Ovary (tissue), 9 donors: ENCODE data around the gene AHCTF1. TPM values are rescaled to one million over a fixed set of nuclear protein-coding genes. Genes with fewer than 3 reads are reported as not detected.

ENCODE experiments used
- DNase-seq, 5 donors: peaks; one replicate each; pipeline ENCODE4 v3.0.0-alpha.2; 2019 to 2020
- H3K27ac ChIP-seq, 2 donors: fragments of 200-600 bp; one replicate each; pipeline versions ENCODE4 v1.5.1 to v1.8.0; 2019 to 2022
- H3K27me3 ChIP-seq: fragments of 200-600 bp; one replicate; pipeline ENCODE4 v1.8.0; 2022
- H3K36me3 ChIP-seq: fragments of 200-600 bp; sonication (generic); one replicate; pipeline ENCODE4 v1.5.1; 2019
- H3K4me1 ChIP-seq: one replicate; pipeline ENCODE4 v1.8.1; 2013; ENCODE audit warnings: mild to moderate bottlenecking, moderate library complexity; ENCODE audit not compliant: insufficient read depth
- H3K4me3 ChIP-seq: fragments of 200-600 bp; sonication (generic); one replicate; pipeline ENCODE4 v1.5.1; 2017
- H3K9me3 ChIP-seq, 2 donors: fragments of 200-600 bp in 1 of 2; sonication (generic) in 1 of 2; one replicate each; pipeline versions ENCODE4 v1.5.1 to v1.8.1; 2013 to 2019; ENCODE audit warnings: mild to moderate bottlenecking in 1 of 2, moderate library complexity in 1 of 2
- EP300 ChIP-seq: sonication (generic); formaldehyde crosslinking; IDR thresholded peaks from one replicate; pipeline ENCODE4 v1.6.1; 2017; ENCODE audit warnings: antibody characterized with exemption
- POLR2A ChIP-seq: fragments of 450-650 bp; IDR thresholded peaks from one replicate; pipeline ENCODE4 v1.6.1; 2017; ENCODE audit warnings: antibody characterized with exemption, mild to moderate bottlenecking, moderate library complexity
- WGBS, 3 donors: extraction: QIAGEN DNeasy Blood & Tissue Kit in 1 of 3; methylation state at CpG; one replicate each; pipeline versions ENCODE4 v1.1.5 to v1.1.7; 2013 to 2017; 5-methylcytosine and 5-hydroxymethylcytosine counted together
- intact Hi-C, 4 donors: fragments of 100-400 bp; cut with DNase I; formaldehyde crosslinking; loops; one replicate each; pipeline versions ENCODE4 v1.11.0 to v1.15.1; 2022 to 2023
- polyA plus RNA-seq, 2 donors: library from polyadenylated mRNA; stranded (reverse); fragments of 200-250 nt in 1 of 2; fragments of 350-450 nt in 1 of 2; fragmentation: Illumina TruSeq in 1 of 2; extraction: RNeasy Lipid Tissue Mini Kit (QIAGEN cat#74804) in 1 of 2; gene quantifications; one replicate each; pipeline ENCODE4 v1.2.3, GENCODE V29; 2013 to 2014
- total RNA-seq, 7 donors: library from RNA; depleted of rRNA in 2 of 7; stranded (reverse); fragments of >200 nt in 2 of 7; fragmentation: NEBNext Ultra II Directional in 3 of 7; extraction: Animal tissue kit (Norgen Biotek cat#: 25700) in 3 of 7; gene quantifications; one replicate each; pipeline versions ENCODE4 v1.1.0 to v1.2.4, GENCODE V29; 2016 to 2023
- TF ChIP-seq, protein P1 (sequence below), 3 donors: fragments of 450-650 bp in 2 of 3; fragments of 200-600 bp in 1 of 3; IDR thresholded peaks; one replicate each; pipeline versions ENCODE4 v1.5.1 to v1.8.0; 2016 to 2022; ENCODE audit warnings: antibody characterized with exemption in 3 of 3, mild to moderate bottlenecking in 1 of 3
- donor health status: DM: no; HTN: no; CAD: no; lungs with moderate emphysema.
- donor health status: DM: no; HTN: no; CAD: no.
- donor health status: Bipolar disorder and iron deficiency.
- donor health status: DM: yes; HTN: yes; CAD: no.
- donor health status: DM: no; HTN: no; CAD: no.
- donor health status: DM: yes; HTN: yes; CAD: no.

The AHCTF1 gene
- total and polyA plus RNA-seq, 9 donors = 18.8 to 60.4 (median 47.2) TPM

DNA sequence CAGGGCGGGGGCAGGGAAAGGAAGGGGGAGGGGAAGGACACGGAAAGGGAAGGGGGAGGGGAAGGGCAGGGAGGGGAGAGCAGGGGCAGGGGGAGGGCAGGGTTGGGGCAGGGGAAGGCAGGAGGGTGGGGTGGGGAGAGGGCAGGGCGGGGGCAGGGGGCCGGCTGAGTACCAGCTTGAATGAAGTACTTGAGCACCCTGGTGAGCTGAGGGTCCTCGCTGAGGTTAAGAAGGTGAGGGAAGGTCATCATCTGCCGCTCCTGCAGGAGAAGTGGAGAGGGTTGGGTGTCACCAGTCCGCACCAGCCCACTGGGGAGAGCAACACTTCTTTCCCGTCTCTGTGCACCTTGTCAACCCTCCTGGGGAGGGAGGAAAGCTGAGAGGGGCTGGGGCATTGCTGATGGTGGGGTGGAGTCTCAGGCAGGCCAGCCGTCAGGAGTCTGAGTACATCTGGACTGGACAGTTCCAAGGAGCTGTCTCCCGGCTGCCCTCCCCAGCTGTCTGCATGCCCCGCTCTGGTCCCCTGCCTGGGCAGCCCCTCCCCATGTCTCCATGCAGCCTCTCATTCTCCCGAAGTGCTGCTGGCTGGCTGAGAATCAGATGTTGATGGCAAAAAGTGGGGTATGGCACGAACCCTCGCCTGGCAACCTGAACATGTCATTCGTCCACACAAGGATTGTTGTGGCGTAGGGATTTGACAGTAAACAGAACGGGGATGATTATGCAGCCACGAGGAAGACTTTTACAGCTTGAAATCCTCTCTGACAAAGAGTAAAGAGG is 137.5 kb downstream of the AHCTF1 start:
- no peak for DNase-seq
- Histone ChIP-seq H3K9me3 (no peaks in the 10 kb centered on the region), H3K27me3 (no peaks in the 10 kb centered on the region), H3K4me3 (no peak overlapping the region), H3K36me3 (no peaks in the 10 kb centered on the region), H3K4me1 (no peaks in the 10 kb centered on the region), H3K27ac (no peak overlapping the region)
- WGBS, 3 donors = 23 to 25% (median 24%) methylated on average over 17 to 18 of the region's 18 CpGs
- TF ChIP-seq POLR2A = no peak
- TF ChIP-seq EP300 = no peak
- TF ChIP-seq, protein P1, sequence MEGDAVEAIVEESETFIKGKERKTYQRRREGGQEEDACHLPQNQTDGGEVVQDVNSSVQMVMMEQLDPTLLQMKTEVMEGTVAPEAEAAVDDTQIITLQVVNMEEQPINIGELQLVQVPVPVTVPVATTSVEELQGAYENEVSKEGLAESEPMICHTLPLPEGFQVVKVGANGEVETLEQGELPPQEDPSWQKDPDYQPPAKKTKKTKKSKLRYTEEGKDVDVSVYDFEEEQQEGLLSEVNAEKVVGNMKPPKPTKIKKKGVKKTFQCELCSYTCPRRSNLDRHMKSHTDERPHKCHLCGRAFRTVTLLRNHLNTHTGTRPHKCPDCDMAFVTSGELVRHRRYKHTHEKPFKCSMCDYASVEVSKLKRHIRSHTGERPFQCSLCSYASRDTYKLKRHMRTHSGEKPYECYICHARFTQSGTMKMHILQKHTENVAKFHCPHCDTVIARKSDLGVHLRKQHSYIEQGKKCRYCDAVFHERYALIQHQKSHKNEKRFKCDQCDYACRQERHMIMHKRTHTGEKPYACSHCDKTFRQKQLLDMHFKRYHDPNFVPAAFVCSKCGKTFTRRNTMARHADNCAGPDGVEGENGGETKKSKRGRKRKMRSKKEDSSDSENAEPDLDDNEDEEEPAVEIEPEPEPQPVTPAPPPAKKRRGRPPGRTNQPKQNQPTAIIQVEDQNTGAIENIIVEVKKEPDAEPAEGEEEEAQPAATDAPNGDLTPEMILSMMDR (IDR thresholded peaks at IDR 0.05) = no peak
- intact Hi-C loops = no loop called here

DNA sequence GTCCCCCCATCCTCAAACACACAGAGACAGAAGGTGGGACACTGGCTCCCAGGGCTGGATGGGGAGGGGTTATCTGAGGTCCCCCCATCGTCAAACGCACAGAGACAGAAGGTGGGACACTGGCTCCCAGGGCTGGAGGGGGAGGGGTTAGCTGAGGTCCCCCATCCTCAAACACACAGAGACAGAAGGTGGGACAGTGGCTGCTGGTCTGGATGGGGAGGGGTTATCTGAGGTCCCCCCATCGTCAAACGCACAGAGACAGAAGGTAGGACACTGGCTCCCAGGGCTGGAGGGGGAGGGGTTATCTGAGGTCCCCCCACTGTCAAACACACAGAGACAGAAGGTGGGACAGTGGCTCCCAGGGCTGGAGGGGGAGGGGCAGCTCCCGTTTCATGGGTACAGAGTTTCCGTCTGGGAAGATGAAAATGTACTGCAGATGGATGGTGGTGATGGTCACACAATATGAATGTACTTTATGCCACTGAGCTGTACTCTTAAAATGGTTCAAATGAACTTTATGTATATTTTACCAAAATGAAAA is 138.3 kb downstream of the AHCTF1 start:
- H3K27ac ChIP-seq = no peak overlapping the region
- 18 to 28% (median 19%) methylated on average over 6 of the region's 6 CpGs for WGBS, 3 donors
- peaks cover 5% of the 10 kb centered on the region for H3K4me1 ChIP-seq
- TF ChIP-seq POLR2A (no peak), EP300 (no peak)
- TF ChIP-seq, protein P1 (IDR thresholded peaks at IDR 0.05) = no peak
- no peak for DNase-seq
- H3K36me3 ChIP-seq = no peaks in the 10 kb centered on the region
- intact Hi-C loops = no loop called here
- no peaks in the 10 kb centered on the region for H3K9me3 ChIP-seq
- H3K4me3 ChIP-seq = no peak overlapping the region
- H3K27me3 ChIP-seq = no peaks in the 10 kb centered on the region

DNA sequence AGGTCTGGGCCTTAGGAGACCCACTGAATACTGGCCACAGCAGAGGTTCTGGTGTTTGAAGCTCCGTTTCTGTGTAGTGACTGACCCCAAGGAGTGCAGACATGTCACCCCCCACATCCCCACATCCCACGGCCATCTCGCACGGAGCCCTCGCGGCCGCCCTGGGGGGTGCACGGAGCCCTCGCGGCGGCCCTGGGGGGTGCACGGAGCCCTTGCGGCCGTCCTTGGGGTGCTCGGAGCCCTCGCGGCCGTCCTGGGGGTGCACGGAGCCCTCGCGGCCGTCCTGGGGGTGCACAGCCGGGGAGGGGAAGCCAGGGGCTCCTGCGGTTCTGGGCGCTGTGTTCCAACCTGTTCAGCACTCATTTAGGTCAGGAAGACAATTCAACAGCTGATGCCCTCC is 139.1 kb downstream of the AHCTF1 start:
- no peak for DNase-seq

DNA sequence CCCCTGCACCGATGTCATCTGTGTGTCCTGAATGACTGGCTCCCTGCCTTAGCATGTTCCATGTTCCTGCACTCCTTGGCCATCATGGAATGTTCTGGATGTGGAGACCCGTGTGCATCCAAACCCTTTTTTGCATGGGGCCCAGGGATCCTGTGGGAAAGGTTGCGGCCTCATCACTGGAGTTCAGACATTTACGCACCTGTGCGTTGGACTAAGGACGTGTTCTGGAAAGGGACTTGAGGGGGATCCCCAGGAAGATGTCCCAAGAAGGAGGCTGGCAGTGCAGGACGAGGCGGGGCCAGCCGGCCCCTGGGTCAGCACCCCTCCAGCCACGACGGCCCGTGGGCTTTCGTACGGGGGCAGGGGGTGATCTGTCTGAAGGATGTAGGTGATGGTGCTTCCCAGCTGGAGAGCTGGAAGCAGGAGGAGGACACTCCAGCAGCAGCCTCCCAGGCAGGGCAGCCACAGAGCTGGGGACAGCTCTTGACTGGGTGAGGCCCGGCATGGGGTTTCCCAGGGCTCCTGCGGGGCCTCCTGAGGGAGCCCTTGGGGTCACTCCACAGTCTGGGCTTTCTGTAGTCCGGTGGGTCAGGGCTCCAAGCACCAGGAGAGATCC is 140.3 kb downstream of the AHCTF1 start:
- no peak overlapping the region for H3K27ac ChIP-seq
- no peak overlapping the region for H3K4me3 ChIP-seq
- TF ChIP-seq EP300 (no peak), POLR2A (no peak)
- TF ChIP-seq, protein P1 (IDR thresholded peaks at IDR 0.05) = no peak
- peaks cover 5% of the 10 kb centered on the region for H3K4me1 ChIP-seq
- H3K36me3 ChIP-seq = no peaks in the 10 kb centered on the region
- no peaks in the 10 kb centered on the region for H3K27me3 ChIP-seq
- intact Hi-C loops = no loop called here
- 82 to 84% (median 83%) methylated on average over 17 of the region's 17 CpGs for WGBS, 3 donors
- no peaks in the 10 kb centered on the region for H3K9me3 ChIP-seq
- no peak for DNase-seq

More for the DNA sequence above, 139.1 kb downstream of the AHCTF1 start:
- Histone ChIP-seq H3K27me3 (no peaks in the 10 kb centered on the region), H3K4me3 (no peak overlapping the region), H3K4me1 (peaks cover 5% of the 10 kb centered on the region), H3K27ac (no peak overlapping the region), H3K9me3 (no peaks in the 10 kb centered on the region), H3K36me3 (no peaks in the 10 kb centered on the region)
- intact Hi-C loops = no loop called here
- TF ChIP-seq POLR2A = no peak
- WGBS, 3 donors = 83 to 91% (median 88%) methylated on average over 25 of the region's 25 CpGs

DNA sequence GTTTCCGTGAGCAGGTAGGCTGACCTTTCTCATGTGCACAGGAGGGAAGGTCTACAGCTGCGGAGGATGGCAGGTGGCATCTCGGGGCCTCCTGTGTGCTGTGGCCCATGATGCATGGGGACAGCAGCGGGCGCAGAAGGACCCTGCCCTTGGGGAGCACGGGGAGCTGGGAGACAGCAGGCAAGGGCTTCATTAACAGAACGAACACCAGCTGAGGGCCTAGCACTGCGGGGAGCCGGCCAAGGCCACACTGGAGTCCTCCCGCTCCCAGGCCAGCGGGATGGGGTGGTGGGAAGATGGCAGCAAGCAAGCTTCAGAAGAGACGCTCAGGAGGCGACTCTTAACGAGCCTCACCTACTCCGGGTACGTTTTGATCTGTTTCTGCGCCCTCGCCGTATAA is 140.9 kb downstream of the AHCTF1 start:
- 88 to 94% (median 90%) methylated on average over 19 of the region's 19 CpGs for WGBS, 3 donors
- H3K36me3 ChIP-seq = no peaks in the 10 kb centered on the region
- H3K27me3 ChIP-seq = no peaks in the 10 kb centered on the region
- H3K9me3 ChIP-seq = no peaks in the 10 kb centered on the region
- H3K4me3 ChIP-seq = no peak overlapping the region
- no peak for TF ChIP-seq EP300
- no peak for TF ChIP-seq POLR2A
- TF ChIP-seq, protein P1 (IDR thresholded peaks at IDR 0.05) = no peak
- intact Hi-C loops = no loop called here
- no peak for DNase-seq
- H3K4me1 ChIP-seq = peaks cover 5% of the 10 kb centered on the region
- no peak overlapping the region for H3K27ac ChIP-seq
